D721Med (cell line): ENCODE data around the gene RNF144A.

Source experiments
- DNase-seq: peaks from one replicate; pipeline ENCODE4 v3.0.0; 2011; ENCODE audit warnings: low spot score; ENCODE audit not compliant: insufficient read length
- FAIRE-seq: peaks from 2 replicates; lab custom pipeline; 2011; peaks lifted over from hg19 to GRCh38; lab: Jason Lieb, UNC
- CTCF ChIP-seq: IDR thresholded peaks from 2 replicates; pipeline ENCODE4 v1.5.1; 2012; ENCODE audit warnings: mild to moderate bottlenecking, control low read depth; ENCODE audit not compliant: insufficient read depth; ENCODE audit errors: missing control alignments

RNF144A gene

GRCh38 chr2:7027956-7028655, 110.9 kb downstream of the RNF144A start:
- FAIRE-seq (no peak), DNase-seq (no peak)
- no peak for TF ChIP-seq CTCF

GRCh38 chr2:7028846-7029245, 111.6 kb downstream of the RNF144A start:
- no peak for TF ChIP-seq CTCF
- no peak for DNase-seq
- no peak for FAIRE-seq

GRCh38 chr2:7029291-7030059, 112.3 kb downstream of the RNF144A start:
- DNase-seq (no peak), FAIRE-seq (no peak)
- no peak for TF ChIP-seq CTCF

GRCh38 chr2:7030810-7031209, 113.6 kb downstream of the RNF144A start:
- DNase-seq (no peak), FAIRE-seq (no peak)
- TF ChIP-seq CTCF, result no peak

- FAIRE-seq (no peak), DNase-seq (no peak)
- TF ChIP-seq CTCF, result no peak
These were observed 114.5 kb downstream of the RNF144A start for GRCh38 chr2:7031547-7032245.

GRCh38 chr2:7032371-7032770, 115.2 kb downstream of the RNF144A start:
- DNase-seq (no peak), FAIRE-seq (no peak)
- TF ChIP-seq CTCF, result no peak
